Liver (tissue), 9 donors: Measurements from ENCODE around the gene EXOSC2. TPM values are rescaled to one million over a fixed set of nuclear protein-coding genes. Genes with fewer than 3 reads are reported as not detected.

ENCODE experiments used
- DNase-seq: peaks from one replicate; pipeline ENCODE4 v3.0.0-alpha.2; 2017; ENCODE audit warnings: low spot score
- H3K27ac ChIP-seq, 2 donors: one replicate each; pipeline ENCODE4 v1.7.0; 2013; ENCODE audit warnings: inconsistent platforms in 2 of 2, low read length in 2 of 2, control low read depth in 1 of 2, low read depth in 1 of 2, mild to moderate bottlenecking in 1 of 2
- H3K27me3 ChIP-seq, 4 donors: one replicate each; pipeline versions ENCODE4 v1.6.1 to v1.7.0; 2013; ENCODE audit warnings: low read length in 3 of 4, inconsistent platforms in 1 of 4, mild to moderate bottlenecking in 1 of 4, moderate library complexity in 1 of 4; ENCODE audit not compliant: control insufficient read depth in 4 of 4, insufficient read depth in 4 of 4
- H3K36me3 ChIP-seq, 4 donors: one replicate each; pipeline versions ENCODE4 v1.6.1 to v1.7.0; 2013; ENCODE audit warnings: low read length in 3 of 4, mild to moderate bottlenecking in 3 of 4, low read depth in 1 of 4, moderate library complexity in 1 of 4; ENCODE audit not compliant: control insufficient read depth in 4 of 4, insufficient read depth in 3 of 4
- H3K4me1 ChIP-seq, 4 donors: one replicate each; pipeline versions ENCODE4 v1.6.1 to v1.7.0; 2013; ENCODE audit warnings: low read length in 3 of 4, mild to moderate bottlenecking in 3 of 4, moderate library complexity in 1 of 4; ENCODE audit not compliant: control insufficient read depth in 4 of 4, insufficient read depth in 4 of 4
- H3K4me3 ChIP-seq, 3 donors: one replicate each; pipeline versions ENCODE4 v1.6.1 to v1.7.0; 2013; ENCODE audit warnings: low read length in 3 of 3, control low read depth in 1 of 3, low read depth in 1 of 3, mild to moderate bottlenecking in 1 of 3
- H3K9ac ChIP-seq, 2 donors: one replicate each; pipeline ENCODE4 v1.7.0; 2013; ENCODE audit warnings: low read length in 2 of 2, mild to moderate bottlenecking in 2 of 2, moderate library complexity in 2 of 2, control low read depth in 1 of 2, low read depth in 1 of 2
- H3K9me3 ChIP-seq, 4 donors: one replicate each; pipeline versions ENCODE4 v1.6.1 to v1.7.0; 2013; ENCODE audit warnings: low read length in 3 of 4; ENCODE audit not compliant: control insufficient read depth in 4 of 4
- EGR1 ChIP-seq, 2 donors: IDR thresholded peaks; 2 replicates each; pipeline ENCODE4 v1.6.1; 2016 to 2018; ENCODE audit warnings: antibody characterized with exemption in 2 of 2, low read depth in 2 of 2
- FOXA2 ChIP-seq: IDR thresholded peaks from 2 replicates; pipeline ENCODE4 v1.6.1; 2016; ENCODE audit warnings: antibody characterized with exemption
- HNF4A ChIP-seq, 2 donors: conservative IDR thresholded peaks; 2 replicates each; pipeline ENCODE4 v1.6.1; 2016; ENCODE audit warnings: antibody characterized with exemption in 2 of 2, mild to moderate bottlenecking in 2 of 2
- HNF4G ChIP-seq: IDR thresholded peaks from 2 replicates; pipeline ENCODE4 v1.6.1; 2016; ENCODE audit warnings: antibody characterized with exemption
- JUND ChIP-seq, 2 donors: IDR thresholded peaks; 2 replicates each; pipeline ENCODE4 v1.6.1; 2016; ENCODE audit warnings: antibody characterized with exemption in 2 of 2
- NR2F2 ChIP-seq: IDR thresholded peaks from 2 replicates; pipeline ENCODE4 v1.6.1; 2016; ENCODE audit warnings: antibody characterized with exemption
- RAD21 ChIP-seq, 2 donors: IDR thresholded peaks; 2 replicates each; pipeline ENCODE4 v1.6.1; 2016; ENCODE audit warnings: antibody characterized with exemption in 2 of 2, mild to moderate bottlenecking in 2 of 2
- RXRA ChIP-seq, 2 donors: IDR thresholded peaks; 2 replicates each; pipeline ENCODE4 v1.6.1; 2017 to 2018; ENCODE audit warnings: antibody characterized with exemption in 2 of 2, mild to moderate bottlenecking in 1 of 2
- SP1 ChIP-seq: IDR thresholded peaks from 2 replicates; pipeline ENCODE4 v1.6.1; 2018; ENCODE audit warnings: antibody characterized with exemption, mild to moderate bottlenecking
- TAF1 ChIP-seq: conservative IDR thresholded peaks from 2 replicates; pipeline ENCODE4 v1.6.1; 2016; ENCODE audit warnings: antibody characterized with exemption, mild to moderate bottlenecking
- YY1 ChIP-seq: IDR thresholded peaks from 2 replicates; pipeline ENCODE4 v1.6.1; 2016; ENCODE audit warnings: antibody characterized with exemption, mild to moderate bottlenecking
- WGBS: extraction: QIAGEN DNeasy Blood & Tissue Kit; methylation state at CpG from one replicate; pipeline ENCODE4 v1.1.7; 2013; 5-methylcytosine and 5-hydroxymethylcytosine counted together
- polyA plus RNA-seq, 2 donors: library from polyadenylated mRNA; stranded (reverse) in 1 of 2; unstranded in 1 of 2; fragments of 200-250 nt in 1 of 2; fragments of >200 nt in 1 of 2; fragmentation: Nextera tagmentation in 1 of 2; extraction: Ambion mirVana in 1 of 2; gene quantifications; one replicate each; pipeline versions ENCODE4 v1.2.1 to v1.2.3, GENCODE V29; 2013 to 2015
- total RNA-seq, 2 donors: library from RNA; depleted of rRNA; stranded (reverse); fragments of >200 nt; gene quantifications; one replicate each; pipeline ENCODE4 v1.2.3, GENCODE V29; 2014
- TF ChIP-seq, protein P1 (sequence below): IDR thresholded peaks from 2 replicates; pipeline ENCODE4 v1.6.1; 2016; ENCODE audit warnings: antibody characterized with exemption
- TF ChIP-seq, protein P2 (sequence below): IDR thresholded peaks from 2 replicates; pipeline ENCODE4 v1.6.1; 2016; ENCODE audit warnings: antibody characterized with exemption
- TF ChIP-seq, protein P3 (sequence below): fragments of 150-350 bp; IDR thresholded peaks from 2 replicates; pipeline ENCODE4 v1.5.1; 2017; ENCODE audit warnings: improper control_type of control experiment, low read depth, low read length; ENCODE audit not compliant: missing input control
- donor health status: healthy.
- donor health status: healthy.
- donor health status: healthy.
- donor health status: healthy.
- donor health status: healthy.

Gene EXOSC2
- total and polyA plus RNA-seq, 4 donors, result 7.6 to 21.2 (median 13.1) TPM

DNA sequence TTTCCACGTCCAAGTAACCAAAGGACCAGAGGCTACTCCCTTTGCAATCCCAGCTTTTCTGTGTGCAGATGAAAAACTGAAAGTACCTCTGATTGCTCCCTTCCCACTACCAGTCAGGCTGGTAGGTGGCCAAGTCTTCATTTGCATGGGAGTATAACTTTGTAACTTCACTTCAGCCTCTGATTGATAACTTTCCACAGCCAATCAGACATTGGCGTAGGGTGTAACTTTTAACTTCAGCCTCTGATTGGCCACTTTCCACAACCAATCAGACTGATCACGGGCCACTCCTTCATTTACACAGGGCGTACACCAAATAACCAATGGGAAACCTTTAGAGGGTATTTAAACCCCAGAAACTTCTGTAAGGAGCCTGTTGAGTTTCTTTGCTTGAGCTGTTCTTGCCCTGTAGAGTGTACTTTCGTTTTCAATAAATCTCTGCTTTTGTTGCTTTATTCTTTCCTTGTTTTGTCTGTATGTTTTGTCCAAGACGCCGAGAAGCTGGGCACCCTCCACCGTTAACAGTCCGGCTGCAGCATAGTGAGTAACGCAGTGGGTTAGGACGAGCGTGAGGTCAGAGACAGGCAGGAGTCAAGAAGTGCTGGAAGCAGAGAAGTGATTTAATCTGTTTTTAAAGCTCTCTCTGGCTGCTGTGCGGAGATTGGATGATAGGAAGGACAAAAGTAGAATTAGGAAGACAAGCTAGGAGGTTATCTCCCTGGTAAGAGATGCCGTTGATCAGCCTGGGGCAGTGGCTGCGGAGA is 3.5 kb upstream of the EXOSC2 start (continued):
- TF ChIP-seq SP1, result peak; percentile 52
- no peak for TF ChIP-seq NR2F2
- TF ChIP-seq HNF4A (conservative IDR thresholded peaks at IDR 0.05), result no peak

DNA sequence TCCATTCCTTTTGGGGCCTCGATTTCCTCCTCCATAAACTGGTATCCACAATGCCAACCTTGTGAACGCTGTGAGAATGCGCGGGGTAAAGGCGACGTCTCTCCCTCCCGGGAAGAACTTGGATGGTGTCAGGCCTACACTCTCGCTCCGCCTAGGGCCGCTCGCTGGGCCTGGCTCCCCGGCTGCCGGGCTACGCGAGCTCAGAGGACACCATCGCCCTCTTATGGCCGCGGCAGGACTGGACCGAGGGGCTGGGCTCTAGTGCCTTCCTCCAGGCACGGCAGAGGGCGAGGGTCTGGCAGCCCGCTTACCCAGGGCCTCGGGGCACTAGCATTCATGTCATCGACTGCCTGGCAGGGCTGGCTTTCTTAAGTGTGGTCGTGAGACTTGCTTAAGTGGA is 1.3 kb upstream of the EXOSC2 start:
- H3K9me3 ChIP-seq, result no peaks in the 10 kb centered on the region
- H3K9ac ChIP-seq, result no peak overlapping the region
- no peak overlapping the region for H3K4me3 ChIP-seq
- H3K36me3 ChIP-seq, result peaks cover 0 to 10% (median 7%) of the 10 kb centered on the region in 4 donors
- H3K27ac ChIP-seq, result no peak overlapping the region
- WGBS, result 44% methylated on average over 25 of the region's 25 CpGs
- H3K27me3 ChIP-seq, result no peaks in the 10 kb centered on the region
- TF ChIP-seq, protein P1, sequence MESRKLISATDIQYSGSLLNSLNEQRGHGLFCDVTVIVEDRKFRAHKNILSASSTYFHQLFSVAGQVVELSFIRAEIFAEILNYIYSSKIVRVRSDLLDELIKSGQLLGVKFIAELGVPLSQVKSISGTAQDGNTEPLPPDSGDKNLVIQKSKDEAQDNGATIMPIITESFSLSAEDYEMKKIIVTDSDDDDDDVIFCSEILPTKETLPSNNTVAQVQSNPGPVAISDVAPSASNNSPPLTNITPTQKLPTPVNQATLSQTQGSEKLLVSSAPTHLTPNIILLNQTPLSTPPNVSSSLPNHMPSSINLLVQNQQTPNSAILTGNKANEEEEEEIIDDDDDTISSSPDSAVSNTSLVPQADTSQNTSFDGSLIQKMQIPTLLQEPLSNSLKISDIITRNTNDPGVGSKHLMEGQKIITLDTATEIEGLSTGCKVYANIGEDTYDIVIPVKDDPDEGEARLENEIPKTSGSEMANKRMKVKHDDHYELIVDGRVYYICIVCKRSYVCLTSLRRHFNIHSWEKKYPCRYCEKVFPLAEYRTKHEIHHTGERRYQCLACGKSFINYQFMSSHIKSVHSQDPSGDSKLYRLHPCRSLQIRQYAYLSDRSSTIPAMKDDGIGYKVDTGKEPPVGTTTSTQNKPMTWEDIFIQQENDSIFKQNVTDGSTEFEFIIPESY, result no peak
- TF ChIP-seq HNF4G (no peak), JUND (IDR thresholded peaks at IDR 0.05) (no peak), TAF1 (no peak), RAD21 (IDR thresholded peaks at IDR 0.05) (peak; percentile 7 to 68), NR2F2 (no peak)
- TF ChIP-seq, protein P2, sequence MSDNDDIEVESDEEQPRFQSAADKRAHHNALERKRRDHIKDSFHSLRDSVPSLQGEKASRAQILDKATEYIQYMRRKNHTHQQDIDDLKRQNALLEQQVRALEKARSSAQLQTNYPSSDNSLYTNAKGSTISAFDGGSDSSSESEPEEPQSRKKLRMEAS, result no peak
- TF ChIP-seq, protein P3, sequence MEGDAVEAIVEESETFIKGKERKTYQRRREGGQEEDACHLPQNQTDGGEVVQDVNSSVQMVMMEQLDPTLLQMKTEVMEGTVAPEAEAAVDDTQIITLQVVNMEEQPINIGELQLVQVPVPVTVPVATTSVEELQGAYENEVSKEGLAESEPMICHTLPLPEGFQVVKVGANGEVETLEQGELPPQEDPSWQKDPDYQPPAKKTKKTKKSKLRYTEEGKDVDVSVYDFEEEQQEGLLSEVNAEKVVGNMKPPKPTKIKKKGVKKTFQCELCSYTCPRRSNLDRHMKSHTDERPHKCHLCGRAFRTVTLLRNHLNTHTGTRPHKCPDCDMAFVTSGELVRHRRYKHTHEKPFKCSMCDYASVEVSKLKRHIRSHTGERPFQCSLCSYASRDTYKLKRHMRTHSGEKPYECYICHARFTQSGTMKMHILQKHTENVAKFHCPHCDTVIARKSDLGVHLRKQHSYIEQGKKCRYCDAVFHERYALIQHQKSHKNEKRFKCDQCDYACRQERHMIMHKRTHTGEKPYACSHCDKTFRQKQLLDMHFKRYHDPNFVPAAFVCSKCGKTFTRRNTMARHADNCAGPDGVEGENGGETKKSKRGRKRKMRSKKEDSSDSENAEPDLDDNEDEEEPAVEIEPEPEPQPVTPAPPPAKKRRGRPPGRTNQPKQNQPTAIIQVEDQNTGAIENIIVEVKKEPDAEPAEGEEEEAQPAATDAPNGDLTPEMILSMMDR, result peak; percentile 32
- H3K4me1 ChIP-seq, result peaks cover 0 to 23% (median 10%) of the 10 kb centered on the region in 4 donors
- peak; percentile 79 for DNase-seq

DNA sequence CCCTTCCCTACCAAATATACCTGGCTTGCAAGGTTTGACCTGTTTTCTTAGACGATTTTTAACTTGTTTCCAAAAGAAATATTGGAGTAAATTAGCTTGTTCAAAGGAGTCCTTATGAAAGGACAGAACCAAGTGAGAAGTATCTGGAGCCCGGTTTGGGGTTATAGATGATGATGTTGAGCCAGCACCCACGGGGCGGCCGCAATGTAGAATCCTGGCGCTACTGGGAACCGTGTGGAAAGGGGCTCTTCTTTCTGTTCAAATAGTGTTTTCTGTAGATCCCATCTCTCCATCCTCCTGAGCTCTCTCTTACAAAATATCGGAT is 517 bp upstream of the EXOSC2 start:
- TF ChIP-seq, protein P1, result no peak
- TF ChIP-seq, protein P3, result no peak
- TF ChIP-seq HNF4G, result no peak
- TF ChIP-seq EGR1 (IDR thresholded peaks at IDR 0.05; ENCODE audit: low read depth in 2 of 2), result no peak
- no peak for TF ChIP-seq RAD21 (IDR thresholded peaks at IDR 0.05)
- TF ChIP-seq, protein P2, result no peak
- no peak for TF ChIP-seq HNF4A (conservative IDR thresholded peaks at IDR 0.05)
- no peak for TF ChIP-seq SP1
- no peak for TF ChIP-seq FOXA2
- no peak for TF ChIP-seq YY1
- no peak for TF ChIP-seq JUND (IDR thresholded peaks at IDR 0.05)
- no peak for TF ChIP-seq RXRA (IDR thresholded peaks at IDR 0.05)
- TF ChIP-seq TAF1, result no peak
- Histone ChIP-seq H3K27me3 (no peaks in the 10 kb centered on the region), H3K27ac (peak overlapping the region in 1 of 2 donors; percentile 21), H3K9me3 (no peaks in the 10 kb centered on the region), H3K4me1 (peaks cover under 1 to 25% (median 11%) of the 10 kb centered on the region in 4 donors), H3K4me3 (peak overlapping the region; percentile 59 to 96 (median 78)), H3K9ac (peak overlapping the region; percentile 14 to 28), H3K36me3 (peaks cover 0 to 12% (median 8%) of the 10 kb centered on the region in 4 donors)
- no peak for DNase-seq
- WGBS, result 7% methylated on average over 8 of the region's 8 CpGs
